HEK293 (cell line): Measurements from ENCODE around the gene RILP.

Experiments used
- EGR2 ChIP-seq: fragments of 450-650 bp; formaldehyde crosslinking; IDR thresholded peaks from 2 replicates; pipeline ENCODE4 v1.5.1; 2016; ENCODE audit warnings: low read depth, missing biosample characterization, missing genetic modification characterization
- FEZF1 ChIP-seq: fragments of 450-650 bp; formaldehyde crosslinking; IDR thresholded peaks from 2 replicates; pipeline ENCODE4 v1.5.1; 2016; ENCODE audit warnings: missing biosample characterization, missing genetic modification characterization
- GLI4 ChIP-seq: fragments of 450-650 bp; formaldehyde crosslinking; IDR thresholded peaks from 2 replicates; pipeline ENCODE4 v1.5.1; 2016; ENCODE audit warnings: missing biosample characterization, missing genetic modification characterization
- GLIS2 ChIP-seq: fragments of 450-650 bp; formaldehyde crosslinking; IDR thresholded peaks from 2 replicates; pipeline ENCODE4 v1.5.1; 2016; ENCODE audit warnings: missing biosample characterization, missing genetic modification characterization
- HIC1 ChIP-seq: fragments of 450-650 bp; formaldehyde crosslinking; IDR thresholded peaks from 2 replicates; pipeline ENCODE4 v1.5.1; 2016; ENCODE audit warnings: missing biosample characterization, missing genetic modification characterization
- KLF1 ChIP-seq: fragments of 450-650 bp; formaldehyde crosslinking; IDR thresholded peaks from 2 replicates; pipeline ENCODE4 v1.5.1; 2016; ENCODE audit warnings: missing biosample characterization, missing genetic modification characterization
- KLF17 ChIP-seq: fragments of 450-650 bp; formaldehyde crosslinking; IDR thresholded peaks from 2 replicates; pipeline ENCODE4 v1.5.1; 2016; ENCODE audit warnings: missing biosample characterization, missing genetic modification characterization
- KLF7 ChIP-seq: fragments of 450-650 bp; formaldehyde crosslinking; IDR thresholded peaks from 2 replicates; pipeline ENCODE4 v1.5.1; 2016; ENCODE audit warnings: missing biosample characterization, missing genetic modification characterization, borderline replicate concordance
- MYNN ChIP-seq: fragments of 450-650 bp; formaldehyde crosslinking; IDR thresholded peaks from 2 replicates; pipeline ENCODE4 v1.5.1; 2016; ENCODE audit warnings: missing biosample characterization, missing genetic modification characterization, borderline replicate concordance
- MZF1 ChIP-seq: fragments of 450-650 bp; formaldehyde crosslinking; IDR thresholded peaks from 2 replicates; pipeline ENCODE4 v1.5.1; 2017; ENCODE audit warnings: missing biosample characterization, missing genetic modification characterization, borderline replicate concordance
- SETDB1 ChIP-seq: IDR thresholded peaks from one replicate; pipeline ENCODE4 v1.6.1; 2017; ENCODE audit warnings: mild to moderate bottlenecking, low read length, moderate library complexity, mixed read lengths; ENCODE audit not compliant: insufficient read length
- SP7 ChIP-seq: fragments of 450-650 bp; formaldehyde crosslinking; IDR thresholded peaks from 2 replicates; pipeline ENCODE4 v1.5.1; 2016; ENCODE audit warnings: missing biosample characterization, missing genetic modification characterization
- WT1 ChIP-seq: fragments of 450-650 bp; formaldehyde crosslinking; IDR thresholded peaks from 2 replicates; pipeline ENCODE4 v1.5.1; 2016; ENCODE audit warnings: missing biosample characterization, missing genetic modification characterization
- ZBTB48 ChIP-seq: fragments of 450-650 bp; formaldehyde crosslinking; IDR thresholded peaks from 2 replicates; pipeline ENCODE4 v1.5.1; 2016; ENCODE audit warnings: missing biosample characterization, missing genetic modification characterization
- ZBTB7A ChIP-seq: fragments of 450-650 bp; formaldehyde crosslinking; IDR thresholded peaks from 2 replicates; pipeline ENCODE4 v1.5.1; 2016; ENCODE audit warnings: low read depth, missing biosample characterization, missing genetic modification characterization
- ZBTB8A ChIP-seq: fragments of 450-650 bp; formaldehyde crosslinking; IDR thresholded peaks from 2 replicates; pipeline ENCODE4 v1.5.1; 2016; ENCODE audit warnings: missing biosample characterization, missing genetic modification characterization
- ZEB2 ChIP-seq: fragments of 450-650 bp; formaldehyde crosslinking; IDR thresholded peaks from 2 replicates; pipeline ENCODE4 v1.5.1; 2016; ENCODE audit warnings: missing biosample characterization, missing genetic modification characterization
- ZFHX2 ChIP-seq: fragments of 450-650 bp; formaldehyde crosslinking; conservative IDR thresholded peaks from 2 replicates; pipeline ENCODE4 v1.5.1; 2016; ENCODE audit warnings: missing biosample characterization, missing genetic modification characterization
- ZNF10 ChIP-seq: fragments of 450-650 bp; formaldehyde crosslinking; IDR thresholded peaks from 2 replicates; pipeline ENCODE4 v1.5.1; 2017; ENCODE audit warnings: missing biosample characterization, missing genetic modification characterization
- ZNF133 ChIP-seq: fragments of 450-650 bp; formaldehyde crosslinking; IDR thresholded peaks from 2 replicates; pipeline ENCODE4 v1.5.1; 2016; ENCODE audit warnings: missing biosample characterization, missing genetic modification characterization
- ZNF184 ChIP-seq: fragments of 450-650 bp; IDR thresholded peaks from 2 replicates; pipeline ENCODE4 v1.5.1; 2018; ENCODE audit warnings: missing biosample characterization, mild to moderate bottlenecking, missing genetic modification characterization
- ZNF2 ChIP-seq: fragments of 450-650 bp; formaldehyde crosslinking; IDR thresholded peaks from 2 replicates; pipeline ENCODE4 v1.5.1; 2016; ENCODE audit warnings: missing biosample characterization, missing genetic modification characterization
- ZNF211 ChIP-seq: fragments of 450-650 bp; formaldehyde crosslinking; IDR thresholded peaks from 2 replicates; pipeline ENCODE4 v1.5.1; 2016; ENCODE audit warnings: low read depth, missing biosample characterization, missing genetic modification characterization
- ZNF341 ChIP-seq: fragments of 450-650 bp; formaldehyde crosslinking; IDR thresholded peaks from 2 replicates; pipeline ENCODE4; 2016; ENCODE audit warnings: low read depth, missing biosample characterization, missing genetic modification characterization
- ZNF362 ChIP-seq: fragments of 450-650 bp; formaldehyde crosslinking; IDR thresholded peaks from 2 replicates; pipeline ENCODE4 v1.5.1; 2016; ENCODE audit warnings: missing biosample characterization, missing genetic modification characterization
- ZNF366 ChIP-seq: fragments of 450-650 bp; formaldehyde crosslinking; conservative IDR thresholded peaks from 2 replicates; pipeline ENCODE4 v1.5.1; 2016; ENCODE audit warnings: missing biosample characterization, missing genetic modification characterization
- ZNF501 ChIP-seq: fragments of 450-650 bp; formaldehyde crosslinking; IDR thresholded peaks from 2 replicates; pipeline ENCODE4 v1.5.1; 2016; ENCODE audit warnings: missing biosample characterization, missing genetic modification characterization
- ZNF548 ChIP-seq: fragments of 450-650 bp; formaldehyde crosslinking; IDR thresholded peaks from 2 replicates; pipeline ENCODE4 v1.5.1; 2016; ENCODE audit warnings: missing biosample characterization, missing genetic modification characterization
- ZNF629 ChIP-seq: fragments of 450-650 bp; formaldehyde crosslinking; IDR thresholded peaks from 2 replicates; pipeline ENCODE4 v1.5.1; 2017; ENCODE audit warnings: missing biosample characterization, missing genetic modification characterization
- ZNF639 ChIP-seq: fragments of 450-650 bp; formaldehyde crosslinking; IDR thresholded peaks from 2 replicates; pipeline ENCODE4 v1.5.1; 2016; ENCODE audit warnings: missing biosample characterization, missing genetic modification characterization
- ZNF660 ChIP-seq: fragments of 450-650 bp; IDR thresholded peaks from 2 replicates; pipeline ENCODE4 v1.5.1; 2018; ENCODE audit warnings: missing biosample characterization, mild to moderate bottlenecking, missing genetic modification characterization
- ZNF76 ChIP-seq: fragments of 450-650 bp; formaldehyde crosslinking; IDR thresholded peaks from 2 replicates; pipeline ENCODE4; 2016; ENCODE audit warnings: low read depth, missing biosample characterization, missing genetic modification characterization, borderline replicate concordance
- ZNF768 ChIP-seq: fragments of 450-650 bp; formaldehyde crosslinking; IDR thresholded peaks from 2 replicates; pipeline ENCODE4 v1.5.1; 2018; ENCODE audit warnings: missing biosample characterization, mild to moderate bottlenecking, missing genetic modification characterization
- ZNF777 ChIP-seq: fragments of 450-650 bp; formaldehyde crosslinking; IDR thresholded peaks from 2 replicates; pipeline ENCODE4 v1.5.1; 2017; ENCODE audit warnings: missing biosample characterization, missing genetic modification characterization, borderline replicate concordance
- ZNF792 ChIP-seq: fragments of 450-650 bp; formaldehyde crosslinking; IDR thresholded peaks from 2 replicates; pipeline ENCODE4 v1.5.1; 2016; ENCODE audit warnings: missing biosample characterization, missing genetic modification characterization

Gene RILP

GRCh38 chr17:1627982-1628855 lies 21.4 kb downstream of the RILP start, which contains the start of gene SLC43A2 (continued):
- TF ChIP-seq HIC1, result peak; percentile 61; the same call in 1 of the 2 replicates
- TF ChIP-seq ZNF629 (tag by site-specific recombination), result peak; percentile 69
- TF ChIP-seq KLF7, result peak; percentile 40; the same call in 1 of the 2 replicates
- no peak for TF ChIP-seq SETDB1
- TF ChIP-seq ZNF76 (tag by site-specific recombination), result peak; percentile 76; the same call in 1 of the 2 replicates
- TF ChIP-seq GLI4 (tag by site-specific recombination), result peak; percentile 68; the same call in 1 of the 2 replicates
- peak; percentile 23; the same call in 1 of the 2 replicates for TF ChIP-seq FEZF1 (tag by site-specific recombination)
- no peak for TF ChIP-seq ZNF211 (tag by site-specific recombination)
- peak; percentile 91; the same call in 1 of the 2 replicates for TF ChIP-seq KLF17 (tag by site-specific recombination)
- TF ChIP-seq ZNF639 (tag by site-specific recombination), result 0 out of 2 replicates have a peak, but pooled peaks have one; percentile 37
- TF ChIP-seq ZBTB8A (tag by site-specific recombination), result peak; percentile 97
- no peak; the same call in 1 of the 2 replicates for TF ChIP-seq ZNF768 (tag by site-specific recombination)
- TF ChIP-seq ZNF2, result peak; percentile 89
- peak; percentile 86 for TF ChIP-seq ZBTB48
- TF ChIP-seq KLF1 (tag by site-specific recombination), result peak; percentile 67; the same call in 1 of the 2 replicates
- no peak for TF ChIP-seq ZNF184 (tag by site-specific recombination)
- peak; percentile 88 for TF ChIP-seq MYNN (tag by site-specific recombination)
- TF ChIP-seq ZFHX2 (tag by site-specific recombination), result peak; percentile 94
- peak; percentile 72; the same call in 1 of the 2 replicates for TF ChIP-seq ZNF792 (tag by site-specific recombination)
- no peak for TF ChIP-seq ZNF133 (tag by site-specific recombination)
- peak; percentile 76 for TF ChIP-seq GLIS2 (tag by site-specific recombination)
- TF ChIP-seq ZBTB7A (tag by site-specific recombination), result peak; percentile 88
- 0 out of 2 replicates have a peak, but pooled peaks have one; percentile 47 for TF ChIP-seq ZNF777
- peak; percentile 91 for TF ChIP-seq EGR2 (tag by site-specific recombination)
- TF ChIP-seq ZNF341 (tag by site-specific recombination), result no peak
- peak; percentile 88 for TF ChIP-seq SP7 (tag by site-specific recombination)
- TF ChIP-seq ZNF10, result peak; percentile 7; the same call in 1 of the 2 replicates
- TF ChIP-seq ZNF548 (tag by site-specific recombination), result no peak
- peak; percentile 97 for TF ChIP-seq ZEB2 (tag by site-specific recombination)
- TF ChIP-seq MZF1 (tag by site-specific recombination), result peak; percentile 67; the same call in 1 of the 2 replicates
- no peak for TF ChIP-seq ZNF660 (tag by site-specific recombination)
- peak; percentile 24; the same call in 1 of the 2 replicates for TF ChIP-seq WT1 (tag by site-specific recombination)
- TF ChIP-seq ZNF366 (tag by site-specific recombination), result peak; percentile 93
- peak; percentile 88; the same call in 1 of the 2 replicates for TF ChIP-seq ZNF501 (tag by site-specific recombination)
- no peak for TF ChIP-seq ZNF362 (tag by site-specific recombination)
